Thyroid gland (tissue), 4 donors: ENCODE measurements around the gene SLC38A3.

Experiments used
- CTCF ChIP-seq, 6 experiments: fragments of 200-600 bp in 3 of 6; fragments of 450-650 bp in 3 of 6; sonication (generic) in 3 of 6; IDR thresholded peaks; one replicate each; pipeline ENCODE4 v1.5.1; 2016 to 2019; ENCODE audit warnings: antibody characterized with exemption in 6 of 6, mild to moderate bottlenecking in 2 of 6, inconsistent platforms in 1 of 6, moderate library complexity in 1 of 6
- POLR2A ChIP-seq, 2 donors: fragments of 450-650 bp; IDR thresholded peaks; one replicate each; pipeline ENCODE4 v1.6.1; 2017; ENCODE audit warnings: antibody characterized with exemption in 2 of 2, mild to moderate bottlenecking in 2 of 2, moderate library complexity in 1 of 2

DNA sequence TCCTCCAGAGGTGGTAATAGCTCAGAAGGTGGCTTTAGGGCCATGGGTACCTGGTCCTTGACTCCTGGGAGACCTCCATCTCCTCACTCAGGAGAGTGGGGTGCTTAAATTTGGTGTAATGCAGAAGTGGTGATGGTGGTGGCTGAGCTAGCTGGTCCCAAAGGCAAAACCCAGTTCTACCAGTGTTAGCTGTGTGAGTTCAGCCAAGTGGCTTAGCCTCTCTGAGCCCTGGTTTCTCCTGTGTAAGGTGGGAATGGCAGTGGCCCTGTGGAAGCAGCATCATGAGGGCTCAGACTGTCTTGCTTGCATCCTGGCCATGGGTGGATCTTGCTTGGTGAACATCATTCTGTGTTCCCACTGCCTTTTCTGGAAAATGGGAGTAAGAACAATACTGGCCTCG is 40.6 kb upstream of the SLC38A3 start:
- TF ChIP-seq CTCF (IDR thresholded peaks at IDR 0.05), result no peak
- no peak for TF ChIP-seq POLR2A (IDR thresholded peaks at IDR 0.05)
